ENCODE results near the gene CRKL.

GRCh38 chr22:20889025-20889704 lies 28.0 kb upstream of the CRKL start:
- TF ChIP-seq CTCF (IDR thresholded peaks at IDR 0.05; ENCODE audit: insufficient read depth, low read length), result no peak
- TF ChIP-seq REST (IDR thresholded peaks at IDR 0.05; ENCODE audit: insufficient replicate concordance, low read depth), result no peak
